MM.1S (cell line): ENCODE measurements around the gene TMEM79.

Experiments
- DNase-seq: peaks from one replicate; pipeline ENCODE4 v3.0.0-alpha.2; 2015
- H2AFZ ChIP-seq: fragments of 300-600 bp; sonication (generic); 2 replicates; pipeline ENCODE4 v1.6.0; 2016; ENCODE audit warnings: antibody characterized with exemption, low read length
- H3F3A ChIP-seq: fragments of 300-600 bp; sonication (generic); 2 replicates; pipeline ENCODE4 v1.6.1; 2016; ENCODE audit warnings: mild to moderate bottlenecking, antibody characterized with exemption, low read length, moderate library complexity, mixed read lengths; ENCODE audit not compliant: insufficient read depth
- H3K27ac ChIP-seq: fragments of 300-600 bp; sonication (generic); 2 replicates; pipeline ENCODE4 v1.5.1; 2016; ENCODE audit warnings: mild to moderate bottlenecking, low read length
- H3K27me3 ChIP-seq: fragments of 300-600 bp; sonication (generic); replicated peaks from 2 replicates; pipeline ENCODE4 v1.6.0; 2016; ENCODE audit warnings: low read length; ENCODE audit not compliant: insufficient read depth
- H3K36me3 ChIP-seq: fragments of 300-600 bp; sonication (generic); replicated peaks from 2 replicates; pipeline ENCODE4 v1.6.1; 2016; ENCODE audit warnings: mild to moderate bottlenecking, low read length, mixed read lengths; ENCODE audit not compliant: insufficient read depth
- H3K4me1 ChIP-seq: fragments of 300-600 bp; sonication (generic); 2 replicates; pipeline ENCODE4 v1.6.1; 2016; ENCODE audit warnings: low read length, mixed read lengths
- H3K4me2 ChIP-seq: fragments of 300-600 bp; sonication (generic); 2 replicates; pipeline ENCODE4 v1.6.0; 2016; ENCODE audit warnings: low read depth, low read length
- H3K4me3 ChIP-seq: fragments of 300-600 bp; sonication (generic); 2 replicates; pipeline ENCODE4 v1.5.1; 2016; ENCODE audit warnings: low read length, mixed read lengths
- H3K79me2 ChIP-seq: fragments of 300-600 bp; sonication (generic); 2 replicates; pipeline ENCODE4 v1.6.1; 2016; ENCODE audit warnings: mixed run types, low read length, mixed read lengths
- H3K9ac ChIP-seq: fragments of 300-600 bp; sonication (generic); 2 replicates; pipeline ENCODE4 v1.6.1; 2016; ENCODE audit warnings: low read length, mixed read lengths
- H3K9me2 ChIP-seq: fragments of 300-600 bp; sonication (generic); replicated peaks from 2 replicates; pipeline ENCODE4 v1.6.1; 2016; ENCODE audit warnings: mild to moderate bottlenecking, low read length, mixed read lengths; ENCODE audit not compliant: insufficient read depth
- H3K9me3 ChIP-seq: fragments of 300-600 bp; sonication (generic); replicated peaks from 2 replicates; pipeline ENCODE4 v1.6.1; 2016; ENCODE audit warnings: mild to moderate bottlenecking, low read length, mixed read lengths; ENCODE audit not compliant: insufficient read depth
- H4K20me1 ChIP-seq: fragments of 300-600 bp; sonication (generic); 2 replicates; pipeline ENCODE4 v1.6.1; 2016; ENCODE audit warnings: mild to moderate bottlenecking, low read length, moderate library complexity, mixed read lengths; ENCODE audit not compliant: insufficient read depth
- CTCF ChIP-seq: fragments of 300-600 bp; sonication (generic); IDR thresholded peaks from 2 replicates; pipeline ENCODE4 v1.5.1; 2016; ENCODE audit warnings: antibody characterized with exemption, low read length, mixed read lengths
- EZH2 ChIP-seq: fragments of 300-600 bp; sonication (generic); optimal IDR thresholded peaks from 2 replicates; pipeline ENCODE3; 2017; ENCODE audit warnings: low read depth, mild to moderate bottlenecking, antibody characterized with exemption, low read length, mixed read lengths
- EZH2phosphoT487 ChIP-seq: fragments of 300-600 bp; sonication (generic); IDR thresholded peaks from 2 replicates; pipeline ENCODE4 v1.6.1; 2018; ENCODE audit warnings: antibody characterized with exemption, low read length

The TMEM79 gene

GRCh38 chr1:156263288-156263655 is 20.9 kb upstream of the TMEM79 start:
- no peak for DNase-seq
- no peak overlapping the region for H3K9ac ChIP-seq
- H2AFZ ChIP-seq: no peak overlapping the region
- no peak overlapping the region for H3K4me3 ChIP-seq
- no peaks in the 10 kb centered on the region for H4K20me1 ChIP-seq
- no peaks in the 10 kb centered on the region for H3K9me3 ChIP-seq
- no peaks in the 10 kb centered on the region for H3F3A ChIP-seq
- no peaks in the 10 kb centered on the region for H3K4me1 ChIP-seq
- no peak overlapping the region for H3K27ac ChIP-seq
- peaks cover 47% of the 10 kb centered on the region for H3K36me3 ChIP-seq
- H3K4me2 ChIP-seq: no peak overlapping the region
- H3K27me3 ChIP-seq: no peaks in the 10 kb centered on the region
- H3K9me2 ChIP-seq: no peaks in the 10 kb centered on the region
- H3K79me2 ChIP-seq: 0 out of 2 replicates have a peak, but pooled peaks cover 9% of the 10 kb centered on the region
- no peak for TF ChIP-seq CTCF
- TF ChIP-seq EZH2: no peak
- no peak for TF ChIP-seq EZH2phosphoT487

GRCh38 chr1:156266051-156266450 is 18.1 kb upstream of the TMEM79 start:
- TF ChIP-seq EZH2phosphoT487: no peak
- no peak for TF ChIP-seq EZH2
- TF ChIP-seq CTCF: no peak
- H3K9ac ChIP-seq: no peak overlapping the region
- H4K20me1 ChIP-seq: no peaks in the 10 kb centered on the region

GRCh38 chr1:156268336-156268735 is 15.8 kb upstream of the TMEM79 start:
- Histone ChIP-seq H3K4me3 (no peak overlapping the region), H2AFZ (no peak overlapping the region), H3K27ac (no peak overlapping the region), H3K9me3 (no peaks in the 10 kb centered on the region), H3K27me3 (no peaks in the 10 kb centered on the region), H3K4me2 (no peak overlapping the region), H3K79me2 (0 out of 2 replicates have a peak, but pooled peaks cover 9% of the 10 kb centered on the region), H3F3A (no peaks in the 10 kb centered on the region; the same call in 1 of the 2 replicates), H3K9me2 (no peaks in the 10 kb centered on the region), H3K36me3 (peaks cover 37% of the 10 kb centered on the region), H4K20me1 (no peaks in the 10 kb centered on the region), H3K9ac (no peak overlapping the region), H3K4me1 (no peaks in the 10 kb centered on the region)
- DNase-seq: no peak
- no peak for TF ChIP-seq EZH2
- no peak for TF ChIP-seq CTCF
- TF ChIP-seq EZH2phosphoT487: no peak

More at GRCh38 chr1:156266051-156266450, 18.1 kb upstream of the TMEM79 start:
- Histone ChIP-seq H3K27me3 (no peaks in the 10 kb centered on the region), H3K4me3 (no peak overlapping the region), H3K27ac (no peak overlapping the region), H3K4me1 (no peaks in the 10 kb centered on the region), H3K9me2 (no peaks in the 10 kb centered on the region), H2AFZ (no peak overlapping the region), H3K4me2 (no peak overlapping the region), H3F3A (no peaks in the 10 kb centered on the region; the same call in 1 of the 2 replicates), H3K79me2 (0 out of 2 replicates have a peak, but pooled peaks cover 9% of the 10 kb centered on the region), H3K9me3 (no peaks in the 10 kb centered on the region), H3K36me3 (peaks cover 38% of the 10 kb centered on the region)
- DNase-seq: no peak
